GM19324 (cell line): ENCODE results near the gene SLC31A1.

Experiments used
- ATAC-seq: cut with Tn5 transposase; IDR thresholded peaks from one replicate; pipeline ENCODE4 v1.9.1; 2021; ENCODE audit warnings: mild to moderate bottlenecking, moderate library complexity; ENCODE audit not compliant: unreplicated experiment, low FRiP score

Gene SLC31A1

GRCh38 chr9:113301548-113301947 lies 80.2 kb downstream of the SLC31A1 start:
- ATAC-seq = no peak

- ATAC-seq = no peak
These were observed 81.6 kb downstream of the SLC31A1 start, which contains the start of gene RNF183 for GRCh38 chr9:113302792-113303418. TSS of gene RNF183 (minus strand) at chr9:113303376. CDS start at chr9:113298184, 5,192 bp downstream.

GRCh38 chr9:113306566-113306965 lies 85.2 kb downstream of the SLC31A1 start:
- no peak for ATAC-seq

GRCh38 chr9:113307396-113307975 lies 86.1 kb downstream of the SLC31A1 start:
- ATAC-seq = no peak

GRCh38 chr9:113309204-113309813 lies 88.0 kb downstream of the SLC31A1 start:
- no peak for ATAC-seq

GRCh38 chr9:113310538-113310937 lies 89.2 kb downstream of the SLC31A1 start:
- no peak for ATAC-seq

GRCh38 chr9:113311961-113312360 lies 90.6 kb downstream of the SLC31A1 start:
- no peak for ATAC-seq

GRCh38 chr9:113313261-113313660 lies 91.9 kb downstream of the SLC31A1 start:
- no peak for ATAC-seq
